Calu3 (cell line): ENCODE measurements around the gene TRIM23. TPM values are rescaled to one million over a fixed set of nuclear protein-coding genes. Genes with fewer than 3 reads are reported as not detected.
"Not testable (repeated sequence)": the region's sequence is repeated elsewhere in the genome, so short reads cannot be mapped to it uniquely, and the experiment has no call there.

ENCODE experiments used
- BruUV-seq: library from RNA; stranded (reverse); fragments of 400-500 nt; replicated peaks from 2 replicates; lab custom pipeline; 2021; lab: Mats Ljungman, UMichigan
- CTCF ChIA-PET: fragments of 300-600 bp; sonication (Branson Sonifier 250); formaldehyde crosslinking; loops from one replicate; lab custom pipeline; 2022; ENCODE audit warnings: antibody characterized with exemption; lab: Charles Lee
- DNase-seq: peaks from one replicate; pipeline ENCODE4 v3.0.0; 2022
- H3K27ac Mint-ChIP-seq: one replicate; pipeline ENCODE4 v1.8.0; 2022; ENCODE audit warnings: mixed read lengths; ENCODE audit not compliant: unreplicated experiment
- H3K27me3 Mint-ChIP-seq: one replicate; pipeline ENCODE4 v1.8.0; 2022; ENCODE audit warnings: mixed read lengths; ENCODE audit not compliant: unreplicated experiment
- H3K36me3 Mint-ChIP-seq: one replicate; pipeline ENCODE4 v1.8.0; 2022; ENCODE audit warnings: mild to moderate bottlenecking, moderate library complexity, mixed read lengths; ENCODE audit not compliant: insufficient read depth, unreplicated experiment
- H3K4me1 Mint-ChIP-seq: one replicate; pipeline ENCODE4 v1.8.0; 2022; ENCODE audit warnings: mild to moderate bottlenecking, low read depth, mixed read lengths; ENCODE audit not compliant: unreplicated experiment
- H3K4me3 Mint-ChIP-seq: one replicate; pipeline ENCODE4 v1.8.0; 2022; ENCODE audit warnings: mild to moderate bottlenecking, low read depth, moderate library complexity, mixed read lengths; ENCODE audit not compliant: unreplicated experiment
- H3K9me3 Mint-ChIP-seq: one replicate; pipeline ENCODE4 v1.8.0; 2022; ENCODE audit warnings: low read depth, mixed read lengths; ENCODE audit not compliant: unreplicated experiment
- intact Hi-C: fragments of 100-400 bp; cut with micrococcal nuclease; formaldehyde crosslinking; loops from one replicate; pipeline ENCODE4 v1.10.0; 2022; ENCODE audit not compliant: unreplicated experiment
- total RNA-seq: library from RNA; stranded (reverse); gene quantifications from 2 replicates; pipeline ENCODE4 v1.2.3, GENCODE V29; 2022
- TF ChIP-seq, protein P1 (sequence below): fragments of 200-600 bp; IDR thresholded peaks from one replicate; pipeline ENCODE4 v1.8.0; 2022; ENCODE audit warnings: antibody characterized with exemption; ENCODE audit not compliant: unreplicated experiment

TRIM23 gene
- total RNA-seq, 1 experiment from 2014 or later, result 12.5 TPM

DNA sequence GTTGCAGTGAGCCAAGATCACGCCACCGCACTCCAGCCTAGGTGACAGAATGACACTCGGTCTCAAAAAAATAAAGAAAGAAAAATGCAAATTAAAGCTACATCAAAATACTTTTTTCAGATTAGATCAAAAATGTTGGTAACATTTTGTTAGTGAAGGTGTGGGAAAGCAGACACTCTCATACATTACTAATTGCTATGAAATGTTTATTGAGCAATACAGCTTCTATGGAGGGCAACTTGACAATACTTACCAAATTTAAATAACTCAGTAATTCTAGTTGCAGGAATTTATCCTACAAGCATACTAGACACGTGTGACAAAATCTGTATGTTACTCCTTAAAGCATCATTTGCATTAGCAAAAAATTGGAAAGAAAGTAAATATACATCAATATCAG lies 4.1 kb downstream of the TRIM23 start:
- Mint-ChIP-seq H3K36me3 (peaks cover 19% of the 10 kb centered on the region), H3K4me1 (no peaks in the 10 kb centered on the region), H3K27me3 (no peaks in the 10 kb centered on the region), H3K9me3 (no peaks in the 10 kb centered on the region), H3K27ac (no peak overlapping the region), H3K4me3 (no peak overlapping the region)
- TF ChIP-seq, protein P1, sequence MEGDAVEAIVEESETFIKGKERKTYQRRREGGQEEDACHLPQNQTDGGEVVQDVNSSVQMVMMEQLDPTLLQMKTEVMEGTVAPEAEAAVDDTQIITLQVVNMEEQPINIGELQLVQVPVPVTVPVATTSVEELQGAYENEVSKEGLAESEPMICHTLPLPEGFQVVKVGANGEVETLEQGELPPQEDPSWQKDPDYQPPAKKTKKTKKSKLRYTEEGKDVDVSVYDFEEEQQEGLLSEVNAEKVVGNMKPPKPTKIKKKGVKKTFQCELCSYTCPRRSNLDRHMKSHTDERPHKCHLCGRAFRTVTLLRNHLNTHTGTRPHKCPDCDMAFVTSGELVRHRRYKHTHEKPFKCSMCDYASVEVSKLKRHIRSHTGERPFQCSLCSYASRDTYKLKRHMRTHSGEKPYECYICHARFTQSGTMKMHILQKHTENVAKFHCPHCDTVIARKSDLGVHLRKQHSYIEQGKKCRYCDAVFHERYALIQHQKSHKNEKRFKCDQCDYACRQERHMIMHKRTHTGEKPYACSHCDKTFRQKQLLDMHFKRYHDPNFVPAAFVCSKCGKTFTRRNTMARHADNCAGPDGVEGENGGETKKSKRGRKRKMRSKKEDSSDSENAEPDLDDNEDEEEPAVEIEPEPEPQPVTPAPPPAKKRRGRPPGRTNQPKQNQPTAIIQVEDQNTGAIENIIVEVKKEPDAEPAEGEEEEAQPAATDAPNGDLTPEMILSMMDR, result no peak
- no peak for DNase-seq
- CTCF ChIA-PET, result no interaction called here
- intact Hi-C loops, result no loop called here
- no TSS peak for BruUV-seq

DNA sequence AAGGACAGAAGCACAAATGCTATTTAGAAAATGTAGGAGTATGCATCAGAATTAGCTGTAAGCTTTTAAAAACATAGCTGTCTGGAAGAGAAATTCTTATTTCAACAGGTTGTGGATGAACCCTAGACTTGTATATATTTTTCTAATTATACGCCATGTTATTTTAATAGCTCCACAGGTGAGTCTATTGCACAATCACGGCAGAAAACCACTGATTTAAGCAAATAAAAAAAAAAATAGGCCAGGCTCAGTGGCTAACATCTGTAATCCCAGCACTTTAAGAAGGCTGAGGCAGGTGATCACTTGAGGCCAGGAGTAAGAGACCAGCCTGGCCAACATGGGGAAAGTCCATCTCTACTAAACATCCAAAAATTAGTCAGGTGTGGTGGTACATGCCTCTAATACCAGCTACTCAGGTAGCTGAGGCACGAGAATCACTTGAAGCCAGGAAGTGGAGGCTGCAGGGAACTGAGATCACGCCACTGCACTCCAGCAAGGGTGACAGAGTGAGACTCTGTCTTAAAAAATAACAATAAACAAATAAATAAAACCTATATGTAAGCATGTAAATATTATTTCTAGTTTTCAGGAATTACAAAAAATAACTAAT lies 11.7 kb downstream of the TRIM23 start:
- TF ChIP-seq, protein P1, result no peak
- Mint-ChIP-seq H3K27ac (peak overlapping the region; percentile 62), H3K4me3 (peak overlapping the region; percentile 50), H3K36me3 (peaks cover 2% of the 10 kb centered on the region), H3K4me1 (peaks cover 37% of the 10 kb centered on the region), H3K9me3 (no peaks in the 10 kb centered on the region), H3K27me3 (no peaks in the 10 kb centered on the region)
- intact Hi-C loops, result no loop called here
- CTCF ChIA-PET, result interaction anchor here (0.9 to 1.3 kb wide), 4 partner anchors 11 to 49 kb away, joined by 3 to 5 read pairs (median 4); partner anchors contain the start of genes CENPK, PPWD1 and TRIM23
- BruUV-seq, result no TSS peak
- peak; percentile 19 for DNase-seq

DNA sequence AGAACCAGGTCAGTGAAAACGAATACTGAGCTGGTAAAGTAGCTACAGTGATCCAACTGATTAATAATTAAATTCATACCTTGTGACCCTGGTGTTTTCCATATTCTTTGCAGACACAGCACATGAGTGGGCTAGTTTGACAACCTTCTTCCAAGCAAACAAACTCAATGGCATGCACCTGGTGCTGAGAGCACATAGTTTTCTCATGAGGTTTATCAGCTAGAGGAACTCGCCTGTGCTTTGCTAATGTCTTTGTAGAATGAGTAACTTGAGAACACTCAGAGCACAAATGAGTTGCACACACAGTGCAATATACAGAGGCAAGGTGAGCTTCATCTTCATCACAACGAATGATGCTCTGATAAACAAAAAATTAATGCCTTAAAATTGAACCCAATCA lies 12.6 kb downstream of the TRIM23 start:
- Mint-ChIP-seq H3K9me3 (no peaks in the 10 kb centered on the region), H3K4me1 (peaks cover 37% of the 10 kb centered on the region), H3K27ac (peak overlapping the region; percentile 62), H3K4me3 (peak overlapping the region; percentile 50), H3K27me3 (no peaks in the 10 kb centered on the region), H3K36me3 (peaks cover 5% of the 10 kb centered on the region)
- no TSS peak for BruUV-seq
- CTCF ChIA-PET, result interaction anchor here (0.6 to 1.3 kb wide), 8 partner anchors 12 to 543 kb away, joined by 3 to 5 read pairs (median 4); partner anchors contain the start of genes CENPK, PPWD1 and TRIM23
- intact Hi-C loops, result loop anchor here (1.0 kb wide), 1 partner anchor 13 kb away; the partner anchor contains the start of gene TRIM23
- peak; percentile 73 for DNase-seq
- TF ChIP-seq, protein P1, result no peak

DNA sequence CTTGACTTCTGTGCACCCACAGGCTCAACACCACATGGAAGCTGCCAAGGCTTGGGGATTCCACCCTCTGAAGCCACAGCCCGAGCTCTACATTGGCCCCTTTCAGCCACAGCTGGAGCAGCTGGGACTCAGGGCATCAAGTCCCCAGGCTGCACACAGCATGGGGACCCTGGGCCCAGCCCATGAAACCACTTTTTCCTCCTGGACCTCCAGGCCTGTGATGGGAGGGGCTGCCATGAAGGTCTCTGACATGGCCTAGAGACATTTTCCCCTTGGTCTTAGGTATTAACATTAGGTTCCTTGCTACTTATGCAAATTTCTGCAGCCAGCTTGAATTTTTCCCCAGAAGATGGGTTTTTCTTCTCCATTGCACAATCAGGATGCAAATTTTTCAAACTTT lies 22.4 kb downstream of the TRIM23 start:
- CTCF ChIA-PET, H3K27ac Mint-ChIP-seq, H3K27me3 Mint-ChIP-seq, DNase-seq, intact Hi-C loops, H3K4me1 Mint-ChIP-seq, H3K4me3 Mint-ChIP-seq, BruUV-seq: not testable (repeated sequence)
- H3K9me3 Mint-ChIP-seq, result peaks cover 14% of the 10 kb centered on the region
- H3K36me3 Mint-ChIP-seq, result peaks cover 29% of the 10 kb centered on the region

DNA sequence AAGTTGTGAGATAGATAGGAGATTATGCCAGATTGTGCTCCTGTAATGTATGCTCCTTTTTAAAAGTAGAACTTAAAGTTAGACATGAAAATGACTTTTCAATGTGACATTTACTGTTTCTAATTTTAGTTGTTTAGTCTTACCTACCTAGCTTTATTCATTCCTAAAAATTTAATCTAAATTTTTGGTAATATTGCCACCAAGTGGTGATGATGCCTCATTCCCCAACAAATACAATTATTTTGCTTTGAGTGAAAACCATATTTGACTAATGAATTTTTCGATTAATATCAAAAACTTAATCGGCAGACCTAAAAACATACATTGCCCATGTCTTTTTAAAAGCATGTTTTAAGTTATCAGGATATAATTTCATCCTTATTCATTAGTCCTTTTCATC lies 35.4 kb downstream of the TRIM23 start:
- intact Hi-C loops, result no loop called here
- TF ChIP-seq, protein P1, result no peak
- H3K27ac Mint-ChIP-seq, result no peak overlapping the region
- no peak overlapping the region for H3K4me3 Mint-ChIP-seq
- no peaks in the 10 kb centered on the region for H3K9me3 Mint-ChIP-seq
- peaks cover 17% of the 10 kb centered on the region for H3K36me3 Mint-ChIP-seq
- CTCF ChIA-PET, result interaction anchor here (1.9 kb wide), 1 partner anchor 23 kb away, joined by 4 read pairs; no protein-coding TSS in a partner anchor
- H3K27me3 Mint-ChIP-seq, result no peaks in the 10 kb centered on the region
- H3K4me1 Mint-ChIP-seq, result no peaks in the 10 kb centered on the region
- no TSS peak for BruUV-seq
- no peak for DNase-seq
